Right cardiac atrium (tissue), 5 donors: ENCODE measurements around the gene RECQL. TPM values are rescaled to one million over a fixed set of nuclear protein-coding genes. Genes with fewer than 3 reads are reported as not detected.
"Not testable (repeated sequence)": the region's sequence is repeated elsewhere in the genome, so short reads cannot be mapped to it uniquely, and the experiment has no call there.

Experiments
- ATAC-seq, 2 donors: fragments of 200-7000 bp; cut with Tn5 transposase; one replicate each; pipeline versions ENCODE4 v1.8.0 to v1.9.1; 2020; ENCODE audit warnings: moderate library complexity in 2 of 2, mild to moderate bottlenecking in 1 of 2
- DNase-seq, 3 donors: peaks; one replicate each; pipeline ENCODE4 v3.0.0-alpha.2; 2020
- H3K27ac ChIP-seq: one replicate; pipeline ENCODE4 v1.5.1; 2013; ENCODE audit warnings: mild to moderate bottlenecking, low read length, control low read depth, moderate library complexity
- H3K27me3 ChIP-seq: one replicate; pipeline ENCODE4 v1.6.1; 2013; ENCODE audit not compliant: control insufficient read depth, insufficient read depth
- H3K4me1 ChIP-seq: one replicate; pipeline ENCODE4 v1.6.1; 2013; ENCODE audit warnings: low read length; ENCODE audit not compliant: control insufficient read depth, insufficient read depth
- H3K4me3 ChIP-seq: one replicate; pipeline ENCODE4 v1.5.1; 2013; ENCODE audit warnings: low read length, control low read depth
- H3K9me3 ChIP-seq: one replicate; pipeline ENCODE4 v1.6.1; 2013; ENCODE audit warnings: low read length; ENCODE audit not compliant: control insufficient read depth
- WGBS: extraction: QIAGEN DNeasy Blood & Tissue Kit; methylation state at CpG from one replicate; pipeline ENCODE4 v1.1.7; 2013; 5-methylcytosine and 5-hydroxymethylcytosine counted together
- intact Hi-C, 4 donors: fragments of 100-400 bp; cut with DNase I; formaldehyde crosslinking; loops; one replicate each; pipeline versions ENCODE4 v1.11.0 to v1.14.0; 2022 to 2023
- polyA plus RNA-seq: library from polyadenylated mRNA; stranded (reverse); fragments of 200-250 nt; gene quantifications from one replicate; pipeline ENCODE4 v1.2.3, GENCODE V29; 2013
- total RNA-seq, 4 donors: library from RNA; stranded (reverse); fragmentation: NEBNext Ultra II Directional; extraction: Animal tissue kit (Norgen Biotek cat#: 25700); gene quantifications; one replicate each; pipeline ENCODE4 v1.2.1, GENCODE V29; 2021
- donor health status: healthy with polysubstance abuse.
- donor health status: DM: no; HTN: yes; CAD: no.
- donor health status: DM: no; HTN: no; CAD: no.
- donor health status: DM: no; HTN: yes; CAD: no; lungs with severe emphysema.
- donor health status: DM: yes; HTN: yes; CAD: no.

Gene RECQL
- total and polyA plus RNA-seq, 5 donors: 9.2 to 21.1 (median 19.8) TPM

DNA sequence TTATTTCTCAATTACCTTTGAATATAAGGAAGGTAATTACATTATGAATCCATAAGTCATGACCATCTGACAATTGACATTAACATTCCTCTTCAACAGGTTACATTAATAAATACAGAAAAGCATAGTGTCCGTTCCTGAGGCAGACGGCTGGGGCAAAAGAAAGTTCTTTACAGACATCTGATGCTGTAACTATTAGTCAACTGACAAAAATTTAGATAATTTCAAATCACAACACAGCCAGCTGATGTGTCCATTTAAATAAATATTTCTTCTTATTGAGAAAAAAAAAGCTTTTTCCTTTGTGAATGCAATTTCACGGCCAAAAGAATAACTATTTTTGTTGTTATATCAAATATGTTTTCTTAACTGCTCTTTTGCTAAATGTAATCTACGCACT is 73.2 kb downstream of the RECQL start:
- Histone ChIP-seq H3K4me1 (no peaks in the 10 kb centered on the region), H3K27me3 (no peaks in the 10 kb centered on the region), H3K4me3 (no peak overlapping the region), H3K27ac (no peak overlapping the region), H3K9me3 (no peaks in the 10 kb centered on the region)
- intact Hi-C loops: no loop called here
- WGBS: 67% methylated on average over 4 of the region's 4 CpGs
- ATAC-seq (no peak), DNase-seq (no peak)

- H3K27me3 ChIP-seq, ATAC-seq, H3K4me3 ChIP-seq, DNase-seq, H3K27ac ChIP-seq, H3K9me3 ChIP-seq, intact Hi-C loops, H3K4me1 ChIP-seq: not testable (repeated sequence)
- WGBS: 87% methylated on average over 30 of the region's 30 CpGs
Measured at GRCh38 chr12:21419009-21419699, 82.3 kb downstream of the RECQL start.

Other genes starting within 250 kb of the RECQL start
- gene SLCO1A2, start 166.7 kb downstream of the RECQL start, total RNA-seq: not detected
- gene SLCO1A2, start 166.7 kb downstream of the RECQL start, polyA plus RNA-seq: not detected
- gene IAPP, start 128.7 kb downstream of the RECQL start, total RNA-seq: not detected
- gene IAPP, start 128.7 kb downstream of the RECQL start, polyA plus RNA-seq: not detected
- 10 to 100 TPM; 10.9 to 19.1 (median 14.3) TPM for gene PYROXD1, start 64.0 kb downstream of the RECQL start, total RNA-seq
- gene PYROXD1, start 64.0 kb downstream of the RECQL start, polyA plus RNA-seq: 6.7 TPM
- 10 to 100 TPM; 19.2 to 27.9 (median 22.3) TPM for gene GOLT1B, start 154 bp upstream of the RECQL start, total RNA-seq
- gene GOLT1B, start 154 bp upstream of the RECQL start, polyA plus RNA-seq: 16.8 TPM
- gene SPX, start 24.7 kb upstream of the RECQL start, total RNA-seq: 10 to 100 TPM in 1 of 4 donors, 1 to 10 TPM in 3; 3.9 to 11.7 (median 6.9) TPM
- 9.6 TPM for gene SPX, start 24.7 kb upstream of the RECQL start, polyA plus RNA-seq
- under 1 TPM in 1 of 4 donors, not detected in 3; 0.12 TPM for gene GYS2, start 103.2 kb upstream of the RECQL start, total RNA-seq
- 0.16 TPM for gene GYS2, start 103.2 kb upstream of the RECQL start, polyA plus RNA-seq
- 1,000 to 10,000 TPM; 1,103 to 1,635 (median 1,254) TPM for gene LDHB, start 156.2 kb upstream of the RECQL start, total RNA-seq
- 1,488 TPM for gene LDHB, start 156.2 kb upstream of the RECQL start, polyA plus RNA-seq